Measurements from ENCODE around the gene PTS.
A peak's percentile ranks its signal among the peaks of the same experiment; 100 is the strongest.

DNA sequence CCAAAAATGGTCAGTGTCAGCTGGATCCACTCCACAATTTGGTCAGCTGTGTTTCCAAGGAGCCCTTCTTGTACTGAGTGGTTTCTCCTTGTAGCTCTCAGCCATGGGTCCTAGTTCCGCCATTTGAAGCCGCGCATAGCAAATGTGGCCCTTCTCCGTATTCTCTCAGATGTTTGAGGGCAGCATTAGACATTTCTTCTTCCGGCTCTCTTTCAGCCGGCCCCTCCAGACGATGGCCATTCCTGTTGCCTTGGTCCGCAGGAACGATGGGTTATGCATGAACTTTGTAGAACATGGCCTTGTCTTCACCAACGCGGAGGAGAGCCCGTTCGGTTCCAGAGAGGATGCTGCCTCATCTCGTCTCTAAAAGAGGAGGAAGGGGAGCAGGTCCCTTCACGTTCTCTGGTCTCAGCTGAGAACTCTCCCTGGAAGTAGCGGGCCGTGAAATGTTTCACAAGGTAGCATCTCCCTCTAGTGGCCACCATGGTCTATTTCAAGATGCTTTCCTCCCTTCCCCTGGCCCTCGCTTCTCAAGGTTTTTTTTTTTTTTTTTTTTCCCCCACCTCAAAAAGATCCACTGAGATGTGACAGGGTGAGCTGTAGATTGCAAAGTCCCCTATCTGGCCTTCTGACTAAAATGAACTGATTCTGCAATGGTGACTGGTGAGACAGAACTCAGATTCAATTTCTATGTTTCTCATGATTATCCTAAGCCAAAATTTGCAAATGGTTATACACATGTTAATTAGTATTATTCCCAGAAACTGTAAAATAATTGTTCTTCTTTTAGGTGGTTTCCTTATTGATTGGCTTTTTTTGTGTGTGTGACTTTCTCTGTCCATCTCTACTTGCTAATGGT is 54.3 kb downstream of the PTS start:
- TF ChIP-seq POLR2A (IDR thresholded peaks at IDR 0.05), result no peak
- TF ChIP-seq, protein P1, sequence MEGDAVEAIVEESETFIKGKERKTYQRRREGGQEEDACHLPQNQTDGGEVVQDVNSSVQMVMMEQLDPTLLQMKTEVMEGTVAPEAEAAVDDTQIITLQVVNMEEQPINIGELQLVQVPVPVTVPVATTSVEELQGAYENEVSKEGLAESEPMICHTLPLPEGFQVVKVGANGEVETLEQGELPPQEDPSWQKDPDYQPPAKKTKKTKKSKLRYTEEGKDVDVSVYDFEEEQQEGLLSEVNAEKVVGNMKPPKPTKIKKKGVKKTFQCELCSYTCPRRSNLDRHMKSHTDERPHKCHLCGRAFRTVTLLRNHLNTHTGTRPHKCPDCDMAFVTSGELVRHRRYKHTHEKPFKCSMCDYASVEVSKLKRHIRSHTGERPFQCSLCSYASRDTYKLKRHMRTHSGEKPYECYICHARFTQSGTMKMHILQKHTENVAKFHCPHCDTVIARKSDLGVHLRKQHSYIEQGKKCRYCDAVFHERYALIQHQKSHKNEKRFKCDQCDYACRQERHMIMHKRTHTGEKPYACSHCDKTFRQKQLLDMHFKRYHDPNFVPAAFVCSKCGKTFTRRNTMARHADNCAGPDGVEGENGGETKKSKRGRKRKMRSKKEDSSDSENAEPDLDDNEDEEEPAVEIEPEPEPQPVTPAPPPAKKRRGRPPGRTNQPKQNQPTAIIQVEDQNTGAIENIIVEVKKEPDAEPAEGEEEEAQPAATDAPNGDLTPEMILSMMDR (IDR thresholded peaks at IDR 0.05), result peak; percentile 62 to 76 (median 75)
